GM19438 (cell line): ENCODE data around the gene SS18L1.
A peak's percentile ranks its signal among the peaks of the same experiment; 100 is the strongest.

Experiments
- ATAC-seq: cut with Tn5 transposase; IDR thresholded peaks from one replicate; pipeline ENCODE4 v1.9.1; 2021; ENCODE audit warnings: low read depth; ENCODE audit not compliant: unreplicated experiment

The SS18L1 gene

DNA sequence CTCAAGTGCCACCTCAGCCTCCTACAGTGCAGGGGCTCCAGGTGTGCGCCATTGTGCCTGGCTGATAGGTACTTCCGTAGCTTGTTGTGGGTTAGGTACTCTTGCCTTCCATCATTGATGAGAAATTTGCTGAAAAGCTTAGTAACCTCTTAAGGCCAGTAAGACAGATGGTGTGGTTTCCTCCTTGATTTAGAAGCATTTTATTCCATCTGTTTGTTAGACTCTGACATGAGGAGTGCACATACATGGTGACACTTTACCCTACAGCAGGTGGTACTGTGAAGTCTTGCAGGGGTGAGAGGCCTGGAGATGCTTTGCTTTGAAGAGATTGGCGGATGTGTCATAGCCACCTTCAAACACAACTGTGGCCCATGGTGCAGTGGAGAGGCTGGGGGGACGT is 24.5 kb downstream of the SS18L1 start:
- ATAC-seq: no peak

DNA sequence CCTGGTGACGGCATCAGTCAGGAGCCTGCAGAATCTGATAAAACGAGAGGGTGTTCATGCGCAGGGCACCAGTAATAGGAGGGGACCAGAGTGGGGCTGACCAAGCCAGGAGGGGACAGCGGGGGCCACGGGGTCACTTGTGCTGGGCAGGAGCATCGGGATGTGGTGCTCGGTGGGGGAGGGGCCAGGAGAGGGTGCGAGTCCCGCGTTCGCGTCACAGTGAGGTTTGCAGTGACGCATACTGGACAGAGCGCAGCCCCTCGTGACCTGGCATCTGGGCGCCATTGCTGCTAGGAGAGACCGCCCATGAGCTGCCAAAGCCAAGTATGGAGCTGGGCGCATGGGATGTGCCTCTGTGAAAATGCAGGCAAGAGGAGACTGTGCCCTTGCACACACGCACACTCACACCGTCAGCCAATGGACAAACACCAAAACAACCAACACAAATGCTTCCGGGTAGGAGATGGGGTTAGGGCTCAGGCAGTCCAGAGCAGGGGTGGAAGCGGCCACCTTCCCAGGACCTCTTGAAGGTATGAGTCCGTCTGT is 25.4 kb downstream of the SS18L1 start:
- no peak for ATAC-seq

DNA sequence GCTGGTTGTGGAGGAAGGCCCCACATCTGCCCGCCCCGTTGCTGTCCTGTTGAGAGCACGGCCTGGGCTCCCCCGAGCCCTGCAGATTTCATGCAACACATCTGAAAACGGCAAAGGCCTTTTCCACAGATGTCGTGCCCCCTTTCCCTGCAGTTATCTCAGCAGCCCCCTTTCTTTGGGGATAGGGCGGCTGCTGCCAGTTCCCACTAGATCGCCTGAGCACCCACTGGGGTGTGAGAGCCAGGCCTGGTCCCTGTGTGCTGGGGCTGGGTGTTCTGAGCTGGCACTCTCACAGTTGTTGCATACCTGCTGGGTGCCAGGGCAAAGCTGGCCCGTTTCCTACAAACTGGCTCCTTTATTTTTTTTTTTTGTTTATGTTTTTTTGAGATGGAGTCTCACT is 27.0 kb downstream of the SS18L1 start:
- no peak for ATAC-seq

DNA sequence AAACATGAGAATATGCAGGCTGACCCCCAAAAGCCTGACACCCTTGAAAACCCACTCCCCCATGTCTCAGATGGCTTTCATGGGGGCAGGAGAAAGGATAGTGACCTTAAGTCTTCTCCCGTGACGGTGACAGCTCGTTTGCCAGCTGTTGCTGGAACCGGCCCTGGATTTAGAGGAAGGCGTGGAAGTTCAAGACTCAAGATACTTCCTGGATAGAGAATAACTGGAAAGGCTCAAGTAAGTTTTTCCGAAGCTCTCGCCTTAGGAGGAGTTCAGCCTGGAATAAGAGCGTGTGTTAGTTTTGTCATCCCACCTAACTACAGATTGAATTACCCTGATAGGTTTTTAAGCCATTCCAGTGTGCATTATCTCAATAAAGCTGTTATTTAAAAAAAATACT is 27.7 kb downstream of the SS18L1 start:
- no peak for ATAC-seq

DNA sequence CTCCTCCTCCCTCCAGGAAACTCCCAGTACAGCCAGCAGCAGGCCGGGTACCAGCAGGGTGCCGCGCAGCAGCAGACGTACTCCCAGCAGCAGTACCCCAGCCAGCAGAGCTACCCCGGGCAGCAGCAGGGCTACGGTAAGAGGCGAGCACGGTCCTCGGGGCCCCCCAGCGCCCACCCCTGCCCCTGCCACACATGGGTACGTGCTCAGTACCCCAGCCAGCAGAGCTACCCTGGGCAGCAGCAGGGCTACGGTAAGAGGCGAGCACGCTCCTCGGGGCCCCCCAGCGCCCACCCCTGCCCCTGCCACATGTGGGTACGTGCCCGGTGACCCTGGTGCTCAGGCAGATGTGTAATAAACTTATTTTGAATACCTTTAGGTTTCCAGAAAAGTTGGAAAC is 29.1 kb downstream of the SS18L1 start:
- no peak for ATAC-seq

DNA sequence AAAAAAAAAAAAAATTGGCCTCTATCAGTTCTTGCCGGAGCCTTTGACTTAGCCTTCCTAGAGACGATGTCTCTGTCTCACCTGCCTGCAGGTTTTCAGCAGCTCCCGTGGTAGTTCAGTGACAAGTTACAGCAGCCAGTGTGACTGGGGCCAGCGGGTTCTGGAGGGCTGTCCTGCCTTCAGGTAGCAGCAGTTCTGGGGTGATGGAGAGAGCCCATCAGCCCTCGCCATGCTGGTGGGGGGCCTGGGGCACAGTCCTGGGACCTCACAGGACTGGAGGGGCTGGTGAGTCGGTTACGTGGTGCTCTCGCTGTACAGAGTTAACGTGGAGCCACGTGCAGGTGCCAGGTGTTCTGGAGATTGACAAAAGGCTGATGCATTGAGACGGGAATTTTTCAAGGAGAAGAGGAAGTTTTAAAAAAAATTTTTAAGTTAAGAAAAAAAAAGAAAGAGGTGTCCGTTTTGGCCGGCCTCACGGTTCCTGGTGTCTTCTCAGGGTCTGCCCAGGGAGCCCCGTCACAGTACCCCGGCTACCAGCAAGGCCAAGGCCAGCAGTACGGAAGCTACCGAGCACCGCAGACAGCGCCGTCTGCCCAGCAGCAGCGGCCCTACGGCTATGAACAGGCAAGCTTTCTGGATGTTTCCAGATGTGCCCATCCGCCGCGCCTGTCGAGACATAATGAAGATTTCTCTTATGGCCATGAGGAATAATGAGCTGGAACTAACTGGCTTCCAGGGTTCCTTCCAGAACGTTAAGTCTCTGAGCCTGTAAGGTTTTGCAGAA is 30.6 kb downstream of the SS18L1 start:
- no peak for ATAC-seq

DNA sequence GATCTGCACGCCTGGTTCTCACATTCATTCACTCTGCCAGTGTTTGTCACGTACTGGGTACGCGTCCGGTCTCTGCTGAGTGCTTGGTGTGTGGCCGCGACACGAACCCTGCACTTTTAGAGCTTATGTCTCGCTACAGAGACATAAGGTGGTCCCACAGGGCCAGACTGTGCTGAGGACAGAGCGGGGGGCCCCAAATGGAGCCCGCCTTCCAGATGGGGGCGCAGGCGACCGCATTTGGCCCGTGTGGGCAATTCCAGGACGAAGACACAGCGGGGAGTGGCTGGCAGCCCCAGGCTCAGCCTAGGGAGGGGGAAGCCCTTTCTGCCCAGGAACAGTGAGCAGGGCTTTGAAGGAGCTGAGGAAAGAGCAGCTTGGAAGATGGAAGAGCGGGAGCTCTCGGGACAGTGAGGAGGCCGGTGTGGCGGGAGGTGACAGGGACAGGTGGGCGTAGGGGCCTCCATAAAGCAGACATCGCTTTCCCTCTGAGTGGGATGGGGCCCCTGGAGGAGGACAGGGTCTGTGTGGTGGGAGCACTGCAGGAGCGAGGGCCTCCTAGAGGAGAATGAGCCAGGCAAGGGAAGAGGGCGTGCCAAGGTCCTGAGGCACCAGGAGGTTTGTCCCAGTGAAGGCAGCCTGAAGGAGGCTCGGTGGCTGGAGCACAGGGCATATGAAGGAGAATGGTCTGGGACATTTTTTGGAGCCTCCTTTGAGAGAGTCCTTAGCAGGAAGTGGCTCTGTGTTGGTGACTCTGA is 31.5 kb downstream of the SS18L1 start:
- no peak for ATAC-seq

DNA sequence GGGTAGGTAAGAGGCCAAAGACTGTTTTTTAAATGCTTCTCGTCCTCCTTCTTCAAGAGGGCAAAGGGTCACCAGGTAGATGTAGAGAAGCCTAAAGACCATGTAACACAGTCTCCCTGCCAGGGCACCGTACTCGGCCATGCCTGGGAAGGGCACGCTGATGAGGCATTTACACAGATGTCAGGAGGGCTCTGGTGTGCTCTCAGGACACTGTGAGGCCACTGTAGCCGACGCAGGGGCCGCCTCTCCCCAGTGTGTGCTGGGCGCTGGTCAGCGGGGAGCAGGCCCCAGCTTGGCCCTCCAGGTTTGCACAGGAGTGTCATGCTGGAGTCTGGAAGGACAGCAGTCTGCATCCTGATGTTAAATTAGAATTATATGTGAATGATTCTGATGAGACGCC is 32.1 kb downstream of the SS18L1 start:
- ATAC-seq: no peak

DNA sequence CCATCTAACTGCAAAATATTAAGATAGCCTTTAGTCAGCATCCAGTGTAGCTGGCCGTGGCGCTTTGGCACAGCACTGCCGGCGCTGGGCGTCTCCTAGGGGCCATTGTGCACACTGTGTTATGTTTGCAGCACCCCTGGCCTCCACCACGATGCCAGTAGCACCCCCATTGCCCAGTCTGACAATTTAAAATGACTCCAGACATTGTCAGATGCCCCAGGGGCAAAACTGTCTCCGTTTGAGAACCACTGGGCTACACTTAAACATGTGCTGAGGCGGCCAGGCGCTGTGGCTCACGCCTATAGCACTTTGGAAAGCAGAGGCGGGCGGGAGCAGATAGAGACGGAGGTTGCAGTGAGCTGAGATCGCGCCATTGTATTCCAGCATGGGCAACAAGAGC is 33.3 kb downstream of the SS18L1 start:
- no peak for ATAC-seq

DNA sequence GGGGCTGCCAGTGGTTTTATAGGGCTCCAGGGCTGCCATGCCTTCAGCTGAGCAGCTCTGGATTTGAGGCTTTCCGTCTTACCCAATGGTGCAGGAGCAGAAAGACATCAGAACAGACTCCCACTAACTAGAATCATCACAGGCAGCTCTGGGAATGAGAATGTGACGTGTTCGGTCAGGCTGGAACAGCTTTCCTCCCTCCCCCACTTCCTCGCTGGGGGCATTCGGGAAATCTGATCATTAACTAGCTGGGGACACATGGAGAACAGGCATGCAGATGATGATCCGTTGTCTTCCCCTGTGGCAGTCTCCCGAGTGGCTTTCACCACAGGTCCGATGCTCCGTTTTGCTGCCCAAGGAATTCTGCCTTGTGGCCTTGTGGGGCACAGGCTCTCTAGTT is 33.7 kb downstream of the SS18L1 start:
- no peak for ATAC-seq

DNA sequence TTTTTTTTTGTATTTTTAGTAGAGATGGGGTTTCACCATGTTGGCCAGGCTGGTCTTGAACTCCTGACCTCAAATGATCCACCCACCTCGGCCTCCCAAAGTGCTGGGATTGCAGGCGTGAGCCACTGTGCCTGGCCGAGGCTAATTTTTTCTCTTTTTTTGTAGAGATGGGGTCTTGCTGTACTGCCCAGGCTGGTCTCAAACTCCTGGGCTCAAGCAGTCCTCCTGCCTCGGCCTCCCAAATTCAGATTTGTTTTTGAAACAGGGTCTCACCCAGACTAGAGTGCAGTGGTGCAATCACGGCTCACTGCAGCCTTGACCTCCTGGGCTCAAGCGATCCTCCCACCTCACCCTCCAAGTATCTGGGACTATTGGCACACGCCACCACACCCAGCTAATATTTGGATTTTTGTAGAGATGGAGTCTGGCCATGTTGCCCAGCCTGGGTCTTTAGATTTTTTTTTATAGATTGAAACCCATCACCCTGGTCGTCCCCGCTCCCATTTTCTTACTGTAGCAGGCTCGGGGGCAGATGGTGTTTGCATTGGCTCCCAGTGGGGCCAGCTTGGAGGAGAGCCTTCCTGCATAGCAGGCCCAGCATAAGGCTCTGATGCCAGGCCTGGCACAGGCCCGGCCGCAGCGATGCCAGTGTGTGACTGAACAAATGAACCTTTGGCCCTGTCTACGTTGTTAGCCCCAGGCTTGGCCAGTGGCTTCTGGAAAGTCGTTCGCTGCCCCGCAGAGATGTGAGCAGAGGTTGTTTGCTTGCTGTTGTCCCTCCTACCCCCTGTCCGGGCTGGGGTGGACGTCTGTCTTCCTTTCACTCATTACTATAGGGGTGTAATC is 35.0 kb downstream of the SS18L1 start:
- no peak for ATAC-seq

DNA sequence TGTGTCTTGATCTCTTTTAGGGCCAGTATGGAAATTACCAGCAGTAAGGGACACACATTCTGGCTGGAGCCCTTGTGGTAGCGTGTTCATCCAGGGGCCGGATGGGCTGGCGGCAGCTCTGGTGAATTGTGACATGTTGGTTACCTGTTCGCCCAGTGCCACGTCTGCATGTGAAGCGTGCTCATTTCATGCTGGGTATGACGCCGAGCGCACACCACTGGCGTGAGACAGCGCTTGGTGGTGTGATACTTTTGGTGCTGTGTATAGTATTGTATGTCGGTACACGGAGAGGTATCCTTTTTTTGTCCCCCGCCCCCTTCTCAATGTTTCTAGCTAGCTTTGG is 35.6 kb downstream of the SS18L1 start:
- ATAC-seq: no peak

DNA sequence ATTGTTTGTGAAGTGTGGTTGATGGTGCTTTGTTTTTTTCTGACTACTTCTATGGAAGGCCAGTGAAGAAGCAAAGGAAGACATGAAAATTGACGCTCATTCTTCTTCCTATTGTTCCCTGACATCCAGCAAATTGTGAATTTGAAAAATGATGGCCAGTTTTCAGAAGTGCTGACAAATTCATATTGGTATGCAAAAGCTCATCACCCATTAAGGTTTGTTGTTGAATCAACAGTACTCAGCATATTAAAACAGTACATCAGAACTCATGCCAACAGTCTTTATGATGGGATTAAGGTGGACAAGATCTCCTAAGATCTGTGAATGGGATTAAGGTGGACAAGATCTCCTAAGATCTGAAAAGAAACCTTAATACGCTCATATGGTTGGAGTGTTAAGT is 38.2 kb downstream of the SS18L1 start:
- no peak for ATAC-seq

DNA sequence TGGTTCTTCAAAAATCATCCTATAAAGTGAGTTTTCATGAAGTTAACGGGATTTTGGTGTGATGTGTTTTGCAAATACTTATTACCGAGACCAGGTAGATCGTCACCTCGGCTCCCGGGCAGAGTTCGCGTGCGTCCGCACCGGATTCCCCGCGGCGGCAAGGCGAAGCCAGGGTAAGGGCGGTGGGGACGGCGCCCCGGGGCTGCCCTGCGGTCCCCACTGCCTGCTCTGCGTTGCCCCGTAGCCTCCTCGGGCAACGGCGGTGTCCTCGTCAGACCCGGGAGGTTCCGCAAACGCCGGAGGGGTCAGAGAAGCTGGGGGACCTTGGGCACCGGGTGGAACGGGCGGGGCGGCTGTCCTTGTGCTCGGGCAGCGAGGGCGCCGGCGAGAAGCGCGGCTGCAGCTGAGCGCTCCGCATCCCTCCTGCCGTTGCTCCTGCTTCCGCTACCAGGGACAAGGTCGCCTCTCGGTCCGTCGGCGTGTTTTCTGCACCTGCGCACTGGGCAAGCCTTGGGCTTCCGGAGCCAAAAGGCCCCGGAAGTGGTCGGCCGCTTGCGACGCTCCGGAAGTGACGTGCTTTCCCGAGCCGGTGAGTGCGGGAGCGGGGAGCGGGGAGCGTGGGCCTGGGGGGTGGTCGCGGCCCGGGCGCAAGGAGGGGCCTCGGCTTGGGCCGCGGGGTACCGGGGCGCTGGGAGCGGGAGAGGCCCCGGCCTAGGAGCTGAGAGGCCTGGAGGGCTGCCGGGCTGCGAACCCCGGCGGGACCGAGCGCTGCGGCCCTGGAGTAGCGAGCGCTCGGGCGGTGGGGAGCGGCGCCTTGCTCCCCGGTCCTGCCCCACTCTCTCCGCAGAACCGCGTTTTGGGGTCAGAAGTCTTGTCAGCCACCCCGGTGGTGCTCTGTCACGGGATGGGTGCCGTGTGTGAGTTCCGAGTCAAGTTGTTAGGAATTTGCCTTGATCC is 39.2 kb downstream of the SS18L1 start, which contains the start of gene MTG2:
Gene MTG2 (plus strand): TSS at position 560 of the 957 bp plus-strand sequence. CDS start 10,393 bp downstream, outside the sequence.
- peak; percentile 93 for ATAC-seq

DNA sequence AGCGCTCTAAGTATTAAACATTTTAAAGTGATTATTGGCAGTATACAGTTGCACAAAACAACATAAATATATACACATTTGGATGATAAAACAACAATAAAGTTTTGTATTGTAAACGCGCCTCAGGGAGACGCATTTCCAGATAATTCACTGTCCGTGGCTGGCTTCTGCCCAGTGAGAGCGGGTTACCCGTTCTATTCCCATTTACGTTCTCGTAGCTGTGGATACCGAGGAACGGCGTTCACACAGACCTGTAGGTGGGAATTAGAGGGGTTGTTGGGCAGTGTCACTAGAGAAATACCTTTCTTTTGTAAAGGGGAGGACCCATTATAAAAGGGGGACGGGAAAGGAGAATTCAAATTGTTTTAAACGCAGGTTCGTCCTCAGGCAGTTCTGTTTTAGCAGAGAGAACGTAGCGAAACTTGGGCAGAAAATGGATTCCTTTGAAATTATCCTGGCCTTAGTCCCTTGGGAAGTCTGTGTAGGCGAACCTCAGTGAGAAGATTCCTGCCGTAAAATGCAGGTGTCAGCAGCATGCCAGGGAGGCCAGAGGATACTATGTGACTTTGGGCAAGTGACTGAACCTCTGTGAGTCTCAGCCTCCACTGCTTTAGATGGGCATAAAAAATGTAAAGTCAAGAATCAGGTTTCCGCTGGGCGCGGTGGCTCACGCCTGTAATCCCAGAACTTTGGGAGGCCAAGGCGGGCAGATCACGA is 40.0 kb downstream of the SS18L1 start:
- no peak for ATAC-seq

DNA sequence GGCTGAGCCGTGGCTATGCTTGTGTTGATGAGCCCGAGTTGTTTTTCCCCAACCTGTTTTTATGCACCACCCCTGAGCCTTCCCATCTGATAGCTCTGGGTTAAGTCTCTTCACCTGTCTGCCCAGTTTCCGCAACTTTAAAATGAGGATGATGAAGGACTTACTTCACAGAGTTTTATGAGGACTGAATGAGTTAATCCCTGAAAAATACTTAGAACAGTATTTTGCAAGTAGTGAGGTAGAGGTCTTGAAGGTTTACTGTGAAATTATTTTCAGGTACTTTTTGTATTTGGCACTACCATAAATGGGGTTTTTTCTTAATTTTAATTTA is 42.5 kb downstream of the SS18L1 start:
- ATAC-seq: no peak

DNA sequence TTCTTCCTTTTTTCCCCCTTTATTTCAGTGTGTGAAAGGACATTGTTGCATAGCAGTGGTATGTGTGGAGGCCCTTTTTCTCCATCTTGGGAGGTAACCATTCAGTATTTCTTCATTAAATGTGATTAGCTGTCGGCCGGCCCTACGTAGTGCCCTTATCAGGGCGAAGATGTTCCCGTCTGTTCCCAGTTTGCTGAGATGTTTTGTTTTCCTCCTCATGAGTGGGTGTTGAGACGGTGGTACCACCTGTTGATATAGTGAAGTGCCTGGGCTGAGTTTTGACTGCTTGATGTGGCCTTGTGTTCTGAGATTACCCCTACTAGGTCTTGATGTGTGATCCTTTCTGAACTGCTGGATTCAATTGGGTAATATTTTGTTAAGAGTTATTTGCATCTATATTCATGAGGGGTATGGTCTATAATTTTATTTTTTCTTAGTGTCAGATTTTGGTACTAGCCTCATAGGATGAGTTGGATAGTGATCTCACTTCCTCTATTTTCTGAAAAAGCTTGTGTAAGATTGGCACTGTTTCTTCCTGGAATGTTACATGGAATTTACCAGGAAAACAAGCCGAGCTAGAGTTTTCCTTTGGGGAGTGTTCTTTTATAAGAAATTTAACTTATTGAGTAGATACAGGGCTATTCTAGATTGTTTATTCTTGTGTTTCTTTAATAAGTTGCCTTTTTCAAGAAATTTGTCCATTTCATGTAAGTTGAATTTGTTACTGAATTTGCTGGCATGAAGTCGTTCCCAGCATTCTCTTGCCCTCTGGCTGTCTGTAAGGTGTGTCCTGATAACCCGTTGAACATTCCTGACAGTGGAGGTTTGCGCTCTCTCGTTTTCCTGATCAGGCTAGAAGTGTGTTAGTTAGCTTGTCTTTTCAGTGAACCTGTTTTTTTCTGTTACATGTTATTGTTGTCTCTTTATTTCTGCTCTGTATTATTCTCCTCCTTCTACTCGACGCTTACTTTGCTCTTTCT is 43.6 kb downstream of the SS18L1 start:
- no peak for ATAC-seq
